CD4-positive, alpha-beta T cell (primary cell): ENCODE data around the gene TEX52. TPM values are rescaled to one million over a fixed set of nuclear protein-coding genes. Genes with fewer than 3 reads are reported as not detected.

Experiments
- ATAC-seq: fragments of 200-7000 bp; cut with Tn5 transposase; one replicate; pipeline ENCODE4 v1.10.0; 2022; ENCODE audit warnings: mild to moderate bottlenecking; ENCODE audit not compliant: poor library complexity
- CTCF ChIA-PET: fragments of 350-600 bp; sonication (Branson Sonifier 250); formaldehyde crosslinking; loops from one replicate; lab custom pipeline; 2021; ENCODE audit warnings: antibody characterized with exemption, inconsistent platforms; lab: Charles Lee
- POLR2A ChIA-PET: fragments of 350-600 bp; sonication (Branson Sonifier 250); formaldehyde crosslinking; loops from one replicate; lab custom pipeline; 2021; ENCODE audit warnings: antibody characterized with exemption, inconsistent platforms; lab: Charles Lee
- DNase-seq, 14 experiments: peaks; one replicate each; pipeline ENCODE4 v3.0.0-alpha.2; 2013 to 2020; ENCODE audit warnings: mixed read lengths in 2 of 14
- H3K27ac ChIP-seq, 2 donors: one replicate each; pipeline versions ENCODE4 v1.5.1 to v1.7.0; 2013; ENCODE audit warnings: low read length in 2 of 2, low read depth in 1 of 2, mild to moderate bottlenecking in 1 of 2
- H3K27me3 ChIP-seq, 2 experiments: 1 replicate in 1 of 2; 2 replicates in 1 of 2; pipeline versions ENCODE4 v1.6.1 to v1.7.0; 2013; ENCODE audit warnings: low read length in 2 of 2, control low read depth in 1 of 2, mild to moderate bottlenecking in 1 of 2, moderate library complexity in 1 of 2; ENCODE audit not compliant: insufficient read depth in 2 of 2, control insufficient read depth in 1 of 2
- H3K36me3 ChIP-seq: one replicate; pipeline ENCODE4 v1.6.1; 2013; ENCODE audit warnings: low read length, control low read depth; ENCODE audit not compliant: insufficient read depth
- H3K4me1 ChIP-seq: one replicate; pipeline ENCODE4 v1.6.1; 2013; ENCODE audit warnings: low read length, control low read depth; ENCODE audit not compliant: insufficient read depth
- H3K4me3 ChIP-seq: one replicate; pipeline ENCODE4 v1.5.1; 2013; ENCODE audit warnings: mild to moderate bottlenecking, low read length, moderate library complexity
- H3K9me3 ChIP-seq, 2 experiments: 1 replicate in 1 of 2; 2 replicates in 1 of 2; pipeline versions ENCODE4 v1.6.1 to v1.7.0; 2013; ENCODE audit warnings: low read length in 2 of 2, mild to moderate bottlenecking in 2 of 2, control low read depth in 1 of 2, moderate library complexity in 1 of 2; ENCODE audit not compliant: control insufficient read depth in 1 of 2, insufficient read depth in 1 of 2
- H3K27ac Mint-ChIP-seq: one replicate; pipeline ENCODE4 v1.8.0; 2020; ENCODE audit warnings: mixed read lengths
- H3K27me3 Mint-ChIP-seq: one replicate; pipeline ENCODE4 v1.8.0; 2021; ENCODE audit warnings: mixed read lengths
- H3K36me3 Mint-ChIP-seq: one replicate; pipeline ENCODE4 v1.8.0; 2021; ENCODE audit warnings: low read depth, mixed read lengths
- H3K4me1 Mint-ChIP-seq: one replicate; pipeline ENCODE4 v1.8.0; 2021; ENCODE audit warnings: low read depth, mixed read lengths
- H3K4me3 Mint-ChIP-seq: one replicate; pipeline ENCODE4 v1.8.0; 2020; ENCODE audit warnings: mild to moderate bottlenecking, mixed read lengths
- H3K9me3 Mint-ChIP-seq: one replicate; pipeline ENCODE4 v1.8.0; 2020; ENCODE audit warnings: mixed read lengths
- CTCF ChIP-seq: fragments of 200-600 bp; IDR thresholded peaks from one replicate; pipeline ENCODE4 v1.8.0; 2022; ENCODE audit warnings: antibody characterized with exemption, mild to moderate bottlenecking
- intact Hi-C, 2 experiments: fragments of 100-400 bp; cut with DNase I in 1 of 2; cut with micrococcal nuclease in 1 of 2; formaldehyde crosslinking; loops; one replicate each; pipeline versions ENCODE4 v1.15.1 to v1.9.0; 2023 to 2025; cut with DNase I, micrococcal nuclease
- total RNA-seq, 174 experiments: library from RNA in 2 of 174; stranded (reverse) in 2 of 174; gene quantifications; one replicate each; pipeline ENCODE4 v1.2.3 and lab custom pipeline; 2021 to 2026

The TEX52 gene
- total RNA-seq, 2 experiments from 2014 or later, result not detected

- H3K4me3 Mint-ChIP-seq, result no peak overlapping the region
- no peak for ATAC-seq
- Histone ChIP-seq H3K27ac (no peak overlapping the region), H3K9me3 (no peaks in the 10 kb centered on the region), H3K4me3 (no peak overlapping the region), H3K36me3 (peaks cover 86% of the 10 kb centered on the region), H3K27me3 (no peaks in the 10 kb centered on the region), H3K4me1 (no peaks in the 10 kb centered on the region)
- no peak for DNase-seq
- intact Hi-C loops, result no loop called here
- ChIA-PET CTCF (no interaction called here), POLR2A (no interaction called here)
- peaks cover 94% of the 10 kb centered on the region for H3K36me3 Mint-ChIP-seq
- H3K27ac Mint-ChIP-seq, result no peak overlapping the region
- no peak for TF ChIP-seq CTCF
- H3K4me1 Mint-ChIP-seq, result no peaks in the 10 kb centered on the region
- H3K27me3 Mint-ChIP-seq, result no peaks in the 10 kb centered on the region
- no peaks in the 10 kb centered on the region for H3K9me3 Mint-ChIP-seq
Measured at GRCh38 chr12:2824541-2824940, 32.3 kb downstream of the TEX52 start.

- Histone ChIP-seq H3K27me3 (no peaks in the 10 kb centered on the region), H3K4me3 (no peak overlapping the region), H3K4me1 (no peaks in the 10 kb centered on the region), H3K9me3 (no peaks in the 10 kb centered on the region), H3K36me3 (peaks cover 91% of the 10 kb centered on the region), H3K27ac (no peak overlapping the region)
- H3K36me3 Mint-ChIP-seq, result peaks cover 91% of the 10 kb centered on the region
- POLR2A ChIA-PET, result no interaction called here
- TF ChIP-seq CTCF, result no peak
- intact Hi-C loops, result no loop called here
- ATAC-seq (no peak), DNase-seq (no peak)
- no peak overlapping the region for H3K4me3 Mint-ChIP-seq
- no peaks in the 10 kb centered on the region for H3K4me1 Mint-ChIP-seq
- CTCF ChIA-PET, result no interaction called here
- no peaks in the 10 kb centered on the region for H3K9me3 Mint-ChIP-seq
- H3K27ac Mint-ChIP-seq, result no peak overlapping the region
- H3K27me3 Mint-ChIP-seq, result no peaks in the 10 kb centered on the region
Measured at GRCh38 chr12:2823483-2823882, 33.4 kb downstream of the TEX52 start.

GRCh38 chr12:2820432-2820831 is 36.4 kb downstream of the TEX52 start:
- intact Hi-C loops, result no loop called here
- H3K4me1 ChIP-seq, result no peaks in the 10 kb centered on the region
- no peak overlapping the region for H3K27ac ChIP-seq
- ChIA-PET CTCF (no interaction called here), POLR2A (no interaction called here)
- H3K9me3 Mint-ChIP-seq, result no peaks in the 10 kb centered on the region
- no peak overlapping the region for H3K4me3 ChIP-seq
- ATAC-seq, result no peak
- H3K36me3 Mint-ChIP-seq, result peaks cover 91% of the 10 kb centered on the region
- no peak overlapping the region for H3K4me3 Mint-ChIP-seq
- DNase-seq, result no peak
- no peak overlapping the region for H3K27ac Mint-ChIP-seq
- no peaks in the 10 kb centered on the region for H3K27me3 ChIP-seq
- no peak for TF ChIP-seq CTCF
- H3K9me3 ChIP-seq, result no peaks in the 10 kb centered on the region
- H3K27me3 Mint-ChIP-seq, result no peaks in the 10 kb centered on the region
- H3K36me3 ChIP-seq, result peaks cover 85% of the 10 kb centered on the region
- peaks cover 8% of the 10 kb centered on the region for H3K4me1 Mint-ChIP-seq
